HG02938 (cell line): Measurements from ENCODE around the gene SLIT3.
A peak's percentile ranks its signal among the peaks of the same experiment; 100 is the strongest.

ENCODE experiments used
- ATAC-seq: cut with Tn5 transposase; IDR thresholded peaks from one replicate; pipeline ENCODE4 v1.9.1; 2021; ENCODE audit warnings: mild to moderate bottlenecking, moderate library complexity; ENCODE audit not compliant: unreplicated experiment

Gene SLIT3

GRCh38 chr5:168879331-168879730, 421.6 kb downstream of the SLIT3 start:
- no peak for ATAC-seq

GRCh38 chr5:168878135-168878745, 422.7 kb downstream of the SLIT3 start:
- ATAC-seq = no peak

GRCh38 chr5:168877132-168877892, 423.6 kb downstream of the SLIT3 start:
- no peak for ATAC-seq

GRCh38 chr5:168876419-168876818, 424.5 kb downstream of the SLIT3 start:
- ATAC-seq = no peak

- no peak for ATAC-seq
Measured at GRCh38 chr5:168875832-168876231, 425.1 kb downstream of the SLIT3 start.

- ATAC-seq = no peak
Measured at GRCh38 chr5:168874713-168875380, 426.1 kb downstream of the SLIT3 start.

- no peak for ATAC-seq
Measured at GRCh38 chr5:168872246-168872645, 428.7 kb downstream of the SLIT3 start.

GRCh38 chr5:168870910-168871309, 430.0 kb downstream of the SLIT3 start:
- no peak for ATAC-seq

- no peak for ATAC-seq
Measured at GRCh38 chr5:168869615-168870227, 431.2 kb downstream of the SLIT3 start.

- no peak for ATAC-seq
Measured at GRCh38 chr5:168867241-168867640, 433.7 kb downstream of the SLIT3 start.

- ATAC-seq = no peak
Measured at GRCh38 chr5:168865968-168866367, 435.0 kb downstream of the SLIT3 start.

- ATAC-seq = no peak
Measured at GRCh38 chr5:168863021-168863420, 437.9 kb downstream of the SLIT3 start.

- ATAC-seq = no peak
Measured at GRCh38 chr5:168860503-168860902, 440.4 kb downstream of the SLIT3 start.

- no peak for ATAC-seq
Measured at GRCh38 chr5:168860081-168860480, 440.9 kb downstream of the SLIT3 start.

GRCh38 chr5:168859471-168859870, 441.5 kb downstream of the SLIT3 start:
- no peak for ATAC-seq

GRCh38 chr5:168858994-168859393, 441.9 kb downstream of the SLIT3 start:
- no peak for ATAC-seq

- no peak for ATAC-seq
Measured at GRCh38 chr5:168858371-168858770, 442.6 kb downstream of the SLIT3 start.

GRCh38 chr5:168853972-168854371, 447.0 kb downstream of the SLIT3 start:
- no peak for ATAC-seq

- ATAC-seq = peak; percentile 13
Measured at GRCh38 chr5:168852329-168852728, 448.6 kb downstream of the SLIT3 start.

- ATAC-seq = peak; percentile 89
Measured at GRCh38 chr5:168851902-168852321, 449.0 kb downstream of the SLIT3 start.

- no peak for ATAC-seq
Measured at GRCh38 chr5:168850683-168851082, 450.3 kb downstream of the SLIT3 start.

GRCh38 chr5:168848569-168848968, 452.4 kb downstream of the SLIT3 start:
- ATAC-seq = no peak
